ENCODE results near the gene FXYD1.

- TF ChIP-seq POLR2A (IDR thresholded peaks at IDR 0.05; ENCODE audit: low read length) (no peak), GATA1 (IDR thresholded peaks at IDR 0.05; ENCODE audit: low read depth, low read length) (no peak)
These were observed 15.3 kb downstream of the FXYD1 start for GRCh38 chr19:35153701-35154524.
